Psoas muscle (tissue), 8 donors: Measurements from ENCODE around the gene UVSSA. TPM values are rescaled to one million over a fixed set of nuclear protein-coding genes. Genes with fewer than 3 reads are reported as not detected.

Experiments
- ATAC-seq, 4 donors: fragments of 200-7000 bp; cut with Tn5 transposase; one replicate each; pipeline ENCODE4 v1.9.1; 2020; ENCODE audit warnings: moderate library complexity in 3 of 4, mild to moderate bottlenecking in 2 of 4
- DNase-seq, 2 donors: peaks; one replicate each; pipeline ENCODE4 v3.0.0-alpha.2; 2020
- H3K27ac ChIP-seq: fragments of 200-600 bp; one replicate; pipeline ENCODE4 v1.8.0; 2022
- H3K27me3 ChIP-seq, 3 donors: fragments of 200-600 bp in 1 of 3; one replicate each; pipeline versions ENCODE4 v1.6.1 to v1.8.0; 2013 to 2022; ENCODE audit warnings: low read length in 2 of 3, mild to moderate bottlenecking in 2 of 3, moderate library complexity in 1 of 3; ENCODE audit not compliant: insufficient read depth in 3 of 3
- H3K36me3 ChIP-seq, 2 donors: fragments of 200-600 bp in 1 of 2; one replicate each; pipeline versions ENCODE4 v1.6.1 to v1.8.0; 2013 to 2022; ENCODE audit warnings: low read depth in 1 of 2, mild to moderate bottlenecking in 1 of 2, moderate library complexity in 1 of 2; ENCODE audit not compliant: insufficient read depth in 1 of 2
- H3K4me1 ChIP-seq: fragments of 200-600 bp; one replicate; pipeline ENCODE4 v1.8.0; 2022
- H3K4me3 ChIP-seq: fragments of 200-600 bp; one replicate; pipeline ENCODE4 v1.8.0; 2022; ENCODE audit warnings: mild to moderate bottlenecking
- H3K9me3 ChIP-seq: fragments of 200-600 bp; one replicate; pipeline ENCODE4 v1.8.0; 2022
- CTCF ChIP-seq: fragments of 200-600 bp; IDR thresholded peaks from one replicate; pipeline ENCODE4 v1.8.0; 2022; ENCODE audit warnings: antibody characterized with exemption
- WGBS, 3 donors: extraction: QIAGEN DNeasy Blood & Tissue Kit; methylation state at CpG; one replicate each; pipeline versions ENCODE4 v1.1.6 to v1.1.7; 2013; 5-methylcytosine and 5-hydroxymethylcytosine counted together
- intact Hi-C, 2 donors: fragments of 100-400 bp; cut with DNase I; formaldehyde crosslinking; loops; one replicate each; pipeline versions ENCODE4 v1.11.0 to v1.14.2; 2022
- long read RNA-seq, 2 donors: library from polyadenylated mRNA; unstranded; transcript quantifications; one replicate each; pipeline ENCODE4 v2.0.0, GENCODE V29; 2021
- polyA plus RNA-seq, 3 donors: library from polyadenylated mRNA; stranded (reverse); fragments of 200-250 nt; gene quantifications; one replicate each; pipeline ENCODE4 v1.2.3, GENCODE V29; 2013
- total RNA-seq, 4 donors: library from RNA; stranded (reverse); fragmentation: NEBNext Ultra II Directional in 2 of 4; extraction: Animal tissue kit (Norgen Biotek cat#: 25700) in 2 of 4; gene quantifications; one replicate each; pipeline versions ENCODE4 v1.2.1 to v1.2.4, GENCODE V29; 2021 to 2023
- donor health status: healthy with polysubstance abuse.
- donor health status: DM: no; HTN: no; CAD: no; lungs with moderate emphysema.
- donor health status: Bipolar disorder and iron deficiency.
- donor health status: healthy.
- donor health status: DM: yes; HTN: yes; CAD: no.
- donor health status: DM: no; HTN: no; CAD: no.
- donor health status: DM: no; HTN: no; CAD: no.
- donor health status: DM: yes; HTN: yes; CAD: no.

The UVSSA gene
- total RNA-seq: 1 to 10 TPM; 6.3 to 9.4 (median 8.3) TPM
- 1 to 10 TPM; 1.9 to 9.3 (median 3.6) TPM for polyA plus RNA-seq
- long read RNA-seq, donor 1, full-length matches to known transcripts: 3 of 5 reads
- long read RNA-seq, donor 1, partial matches to known transcripts: 2 of 5 reads
- long read RNA-seq, donor 1, other reads (novel, unspliced or antisense): 0 of 5 reads
- long read RNA-seq, donor 2, full-length matches to known transcripts: 3 of 7 reads
- long read RNA-seq, donor 2, partial matches to known transcripts: 1 of 7 reads
- long read RNA-seq, donor 2, other reads (novel, unspliced or antisense): 3 of 7 reads

- H3K36me3 ChIP-seq: peaks cover 0 to 19% of the 10 kb centered on the region in 2 donors
- H3K27ac ChIP-seq: peak within 1 kb of the TSS; percentile 100
- peaks cover 15% of the 10 kb centered on the region for H3K4me1 ChIP-seq
- no peaks in the 10 kb centered on the region for H3K9me3 ChIP-seq
- peak; percentile 96 to 97 (median 96) for ATAC-seq
- WGBS, 3 donors: 0 to 1% (median 0%) methylated on average over 48 to 76 of the region's 76 CpGs
- no peaks in the 10 kb centered on the region for H3K27me3 ChIP-seq
- intact Hi-C loops: loop anchor here (1.0 to 5.0 kb wide), 2 partner anchors 55 to 98 kb away; partner anchors contain the start of gene CTBP1 (in 1 of the 2)
- no peak for TF ChIP-seq CTCF
- peak; percentile 100 for DNase-seq
- H3K4me3 ChIP-seq: peak within 1 kb of the TSS; percentile 95
These were observed at the start of gene UVSSA for GRCh38 chr4:1346781-1347409. UVSSA (plus strand) TSS chr4:1347208; CDS start chr4:1348092, 884 bp downstream.

- WGBS, 3 donors: 89 to 90% (median 90%) methylated on average over 31 to 32 of the region's 32 CpGs
- intact Hi-C loops: no loop called here
- Histone ChIP-seq H3K4me3 (no peak overlapping the region), H3K9me3 (no peaks in the 10 kb centered on the region), H3K36me3 (peaks cover 0 to 38% of the 10 kb centered on the region in 2 donors), H3K27me3 (no peaks in the 10 kb centered on the region), H3K4me1 (peaks cover 23% of the 10 kb centered on the region), H3K27ac (no peak overlapping the region)
- peak in 1 of 2 donors; percentile 42 for DNase-seq
- no peak for ATAC-seq
- TF ChIP-seq CTCF: no peak
These were observed 49.3 kb upstream of the UVSSA start for GRCh38 chr4:1297456-1298325.

- Histone ChIP-seq H3K4me1 (peaks cover 23% of the 10 kb centered on the region), H3K4me3 (no peak overlapping the region), H3K27ac (peak overlapping the region; percentile 72), H3K36me3 (peaks cover 0 to 38% of the 10 kb centered on the region in 2 donors), H3K27me3 (no peaks in the 10 kb centered on the region), H3K9me3 (no peaks in the 10 kb centered on the region)
- DNase-seq (no peak), ATAC-seq (no peak)
- TF ChIP-seq CTCF: no peak
- intact Hi-C loops: no loop called here
- 87 to 93% (median 91%) methylated on average over 7 of the region's 7 CpGs for WGBS, 3 donors
These were observed 48.5 kb upstream of the UVSSA start for GRCh38 chr4:1298461-1298860.

- H3K9me3 ChIP-seq: no peaks in the 10 kb centered on the region
- peaks cover 23% of the 10 kb centered on the region for H3K4me1 ChIP-seq
- 64 to 71% (median 65%) methylated on average over 15 of the region's 15 CpGs for WGBS, 3 donors
- TF ChIP-seq CTCF: no peak
- ATAC-seq: peak in 1 of 4 donors; percentile 28
- H3K36me3 ChIP-seq: peaks cover 0 to 38% of the 10 kb centered on the region in 2 donors
- H3K27ac ChIP-seq: peak overlapping the region; percentile 72
- peak in 1 of 2 donors; percentile 46 for DNase-seq
- no peak overlapping the region for H3K4me3 ChIP-seq
- intact Hi-C loops: no loop called here
- H3K27me3 ChIP-seq: no peaks in the 10 kb centered on the region
These were observed 47.6 kb upstream of the UVSSA start for GRCh38 chr4:1299301-1299860.
